ENCODE measurements around the gene STK24. TPM values are rescaled to one million over a fixed set of nuclear protein-coding genes. Genes with fewer than 3 reads are reported as not detected.

The STK24 gene
- total RNA-seq, 3 donors from 2014 or later = 135 to 152 (median 142) TPM

DNA sequence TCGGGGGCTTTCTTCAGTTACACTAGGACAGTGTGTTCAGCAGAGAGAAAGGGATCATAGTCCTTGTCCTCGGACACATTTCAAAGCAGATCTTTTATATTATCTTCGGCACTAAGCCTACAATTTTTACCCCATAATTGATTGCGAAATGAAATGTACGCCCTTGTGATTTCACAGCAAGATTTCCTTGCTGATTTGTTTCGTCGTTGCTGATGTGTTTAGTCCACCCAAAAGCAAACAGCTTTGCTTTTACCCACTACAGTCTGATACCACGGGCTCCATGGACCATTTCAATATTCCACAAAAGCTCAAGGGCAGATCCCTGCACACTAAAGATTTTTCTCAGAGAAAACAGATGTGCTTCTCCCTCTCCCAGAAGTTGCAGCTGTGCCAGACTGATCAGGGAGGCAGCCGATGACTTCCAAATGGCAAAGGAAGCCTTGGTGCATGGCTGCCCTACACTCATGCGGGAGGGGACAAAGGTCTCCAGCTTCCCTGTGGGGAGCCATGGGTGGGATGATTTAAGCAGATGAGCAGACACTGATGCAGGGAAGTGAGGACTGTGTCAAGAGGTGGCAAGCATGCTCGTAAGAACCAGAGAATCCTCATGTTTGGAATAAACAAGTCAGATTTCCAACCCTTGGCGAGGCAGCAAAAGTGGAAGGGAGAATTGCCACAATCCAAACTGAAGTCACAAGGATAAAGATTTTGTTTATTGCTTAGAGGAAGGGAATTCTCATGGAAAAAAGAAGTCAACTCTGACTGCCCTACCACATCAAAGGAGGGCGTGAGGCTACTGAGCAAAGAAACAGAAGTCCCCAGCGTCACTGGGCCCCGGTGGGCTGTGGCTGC lies 81.1 kb downstream of the STK24 start:
- Mint-ChIP-seq H3K4me1 (ENCODE audit: low read depth) (peaks cover 60% of the 10 kb centered on the region), H3K36me3 (ENCODE audit: insufficient read depth) (peaks cover 13% of the 10 kb centered on the region), H3K27me3 (ENCODE audit: low read depth) (no peaks in the 10 kb centered on the region)

DNA sequence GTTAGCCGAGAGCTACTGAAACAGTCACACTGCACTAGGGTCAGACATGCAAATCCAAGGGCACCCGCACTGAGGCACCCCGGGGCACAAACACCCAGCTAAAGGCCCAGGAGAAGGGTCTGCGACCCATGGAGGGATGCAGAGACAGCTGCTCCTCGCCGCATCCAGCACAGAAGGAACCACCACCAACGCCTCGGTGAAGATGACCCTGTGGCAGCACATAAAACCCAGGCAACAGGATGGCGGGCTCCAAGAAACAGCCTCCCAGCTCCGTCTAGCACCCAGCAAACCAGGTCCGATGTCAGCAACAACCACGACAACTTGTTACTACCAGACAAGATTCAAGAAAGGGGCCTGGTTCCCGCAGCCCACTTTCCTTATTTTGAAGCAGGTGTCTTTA lies 82.1 kb downstream of the STK24 start:
- DNase-seq = no peak
- no peaks in the 10 kb centered on the region for H3K27me3 Mint-ChIP-seq (ENCODE audit: low read depth)
- H3K4me1 Mint-ChIP-seq (ENCODE audit: low read depth) = peaks cover 60% of the 10 kb centered on the region

More for the DNA sequence above, 81.1 kb downstream of the STK24 start:
- DNase-seq (no peak), ATAC-seq (no peak)
- no peaks in the 10 kb centered on the region for H3K9me3 Mint-ChIP-seq
- H3K4me3 Mint-ChIP-seq = no peak overlapping the region

DNA sequence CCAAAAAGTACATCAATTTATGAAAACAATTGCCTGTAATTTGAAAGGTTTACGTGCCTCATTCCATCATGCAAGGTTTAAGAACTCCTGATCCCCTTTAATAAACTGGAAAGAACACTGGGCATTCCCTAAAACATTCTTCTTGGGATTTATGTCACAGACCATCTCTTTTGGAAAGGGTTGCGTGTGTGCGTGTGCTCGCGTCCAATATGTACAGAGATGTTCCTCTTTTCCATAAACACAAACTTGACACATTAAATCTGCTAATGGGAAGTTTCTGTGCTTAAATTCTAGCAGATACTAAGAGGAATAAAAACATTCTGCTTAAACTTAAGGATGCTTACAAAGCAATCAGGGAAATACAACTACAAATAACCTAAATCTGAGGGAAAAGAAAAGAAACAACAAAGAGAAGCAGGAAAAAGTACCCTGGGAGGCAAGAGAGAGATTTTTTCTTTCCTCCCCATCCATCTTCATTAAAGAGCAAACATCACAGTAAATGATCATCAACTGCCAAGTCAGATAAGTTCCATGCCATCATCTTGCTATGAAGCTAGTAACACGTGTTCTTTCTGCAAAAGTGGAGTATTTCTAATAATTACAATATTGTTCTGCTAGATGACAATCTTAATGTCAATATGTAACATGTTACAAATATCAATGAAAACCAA lies 83.7 kb downstream of the STK24 start:
- Mint-ChIP-seq H3K4me3 (no peak overlapping the region), H3K27me3 (ENCODE audit: low read depth) (no peaks in the 10 kb centered on the region), H3K36me3 (ENCODE audit: insufficient read depth) (peaks cover 9% of the 10 kb centered on the region), H3K4me1 (ENCODE audit: low read depth) (peaks cover 74% of the 10 kb centered on the region), H3K9me3 (no peaks in the 10 kb centered on the region)
- ATAC-seq = no peak
- DNase-seq = no peak

More for the DNA sequence above, 82.1 kb downstream of the STK24 start:
- peaks cover 12% of the 10 kb centered on the region for H3K36me3 Mint-ChIP-seq (ENCODE audit: insufficient read depth)
- no peak for ATAC-seq
- H3K9me3 Mint-ChIP-seq = no peaks in the 10 kb centered on the region
- H3K4me3 Mint-ChIP-seq = no peak overlapping the region

DNA sequence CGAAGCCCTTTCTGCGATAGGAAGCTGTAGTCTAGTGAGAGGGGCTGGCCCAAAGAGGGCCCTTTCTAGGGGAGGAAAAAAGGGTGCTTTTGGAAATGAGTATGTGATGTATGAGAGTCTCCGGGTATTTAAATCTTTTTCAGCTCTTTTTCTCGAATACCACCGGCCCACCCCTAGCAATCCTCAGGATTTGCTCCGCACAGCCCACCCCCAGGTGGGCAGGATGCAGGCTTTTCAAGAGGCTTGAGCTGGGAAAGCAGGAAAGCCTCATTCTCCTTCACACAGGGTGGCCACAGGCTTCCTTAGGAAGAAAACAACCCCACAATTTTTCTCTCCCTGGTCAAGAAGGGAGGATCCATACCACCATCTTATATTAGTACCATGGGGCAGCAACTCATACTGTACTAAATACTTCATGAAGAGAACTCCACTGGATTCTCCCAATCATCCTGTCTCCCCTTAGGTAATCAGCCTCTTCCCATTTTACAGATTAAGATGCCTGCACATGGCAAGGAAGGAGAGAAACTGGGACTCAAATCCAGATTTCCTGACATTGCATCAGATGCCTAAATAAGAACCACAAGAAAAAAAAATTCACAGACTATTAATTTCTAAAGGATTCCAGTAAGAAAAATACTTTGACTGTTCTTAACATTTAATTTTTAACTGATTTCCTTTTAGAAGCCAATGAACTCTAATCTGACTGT lies 84.4 kb downstream of the STK24 start:
- DNase-seq (no peak), ATAC-seq (no peak)
- H3K4me3 Mint-ChIP-seq = no peak overlapping the region
- no peaks in the 10 kb centered on the region for H3K27me3 Mint-ChIP-seq (ENCODE audit: low read depth)
- H3K36me3 Mint-ChIP-seq (ENCODE audit: insufficient read depth) = peaks cover 8% of the 10 kb centered on the region
- H3K4me1 Mint-ChIP-seq (ENCODE audit: low read depth) = peaks cover 74% of the 10 kb centered on the region
- H3K9me3 Mint-ChIP-seq = no peaks in the 10 kb centered on the region

DNA sequence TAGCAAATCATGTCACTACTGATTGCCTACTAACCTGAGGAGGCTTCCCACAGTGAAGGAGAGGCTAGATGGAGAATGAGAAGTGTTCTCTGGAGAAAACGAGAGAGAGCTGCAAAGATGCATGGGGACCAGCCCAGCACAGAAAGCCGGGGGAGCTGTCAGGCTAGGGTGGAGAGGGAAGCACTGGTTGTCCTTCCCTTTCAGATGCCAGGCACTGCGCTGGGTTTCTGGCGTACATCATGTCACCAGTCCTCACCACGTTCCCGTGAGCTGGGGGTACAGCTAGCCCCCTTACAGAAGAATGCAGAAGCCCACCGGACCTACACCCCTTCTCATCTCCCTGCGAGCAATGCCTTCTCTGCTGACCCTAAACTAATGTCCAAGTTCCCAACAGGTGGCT lies 86.0 kb downstream of the STK24 start:
- H3K27me3 Mint-ChIP-seq (ENCODE audit: low read depth) = no peaks in the 10 kb centered on the region
- no peak overlapping the region for H3K4me3 Mint-ChIP-seq
- peaks cover 75% of the 10 kb centered on the region for H3K4me1 Mint-ChIP-seq (ENCODE audit: low read depth)
- no peak for DNase-seq
- no peaks in the 10 kb centered on the region for H3K9me3 Mint-ChIP-seq
- peaks cover 9% of the 10 kb centered on the region for H3K36me3 Mint-ChIP-seq (ENCODE audit: insufficient read depth)
- no peak for ATAC-seq

DNA sequence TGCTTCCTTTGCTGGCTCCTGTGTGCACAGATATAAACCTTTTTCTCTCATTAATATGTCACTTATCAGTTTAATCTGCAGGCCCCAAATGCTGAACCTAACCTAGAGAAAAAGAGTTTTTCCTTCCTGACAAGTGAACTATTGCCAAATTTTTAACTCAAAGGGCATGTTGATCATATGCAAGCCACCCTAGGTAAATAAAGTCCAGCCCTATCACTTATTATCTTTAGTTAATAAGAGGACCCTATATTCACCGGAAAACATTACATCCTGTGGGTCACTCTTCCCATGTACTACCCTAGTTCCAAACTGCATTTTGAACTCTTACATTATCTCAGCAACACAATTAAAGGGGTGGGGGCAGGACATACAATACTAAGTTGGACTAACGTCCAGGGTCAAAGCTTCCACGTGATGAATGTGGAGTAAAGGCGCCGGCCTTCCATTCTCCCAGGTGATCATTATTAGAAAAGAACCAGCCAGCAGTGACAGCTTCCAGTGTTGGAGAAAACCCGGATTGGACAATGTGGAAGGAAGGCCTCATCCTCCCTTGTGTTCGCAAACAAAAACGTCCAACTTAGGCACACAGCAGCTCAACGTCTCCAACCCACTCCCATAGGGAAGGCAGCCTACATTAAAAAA lies 86.6 kb downstream of the STK24 start:
- Mint-ChIP-seq H3K27me3 (ENCODE audit: low read depth) (no peaks in the 10 kb centered on the region), H3K9me3 (no peaks in the 10 kb centered on the region), H3K36me3 (ENCODE audit: insufficient read depth) (peaks cover 9% of the 10 kb centered on the region), H3K4me1 (ENCODE audit: low read depth) (peaks cover 80% of the 10 kb centered on the region), H3K4me3 (no peak overlapping the region)
- ATAC-seq (no peak), DNase-seq (no peak)

DNA sequence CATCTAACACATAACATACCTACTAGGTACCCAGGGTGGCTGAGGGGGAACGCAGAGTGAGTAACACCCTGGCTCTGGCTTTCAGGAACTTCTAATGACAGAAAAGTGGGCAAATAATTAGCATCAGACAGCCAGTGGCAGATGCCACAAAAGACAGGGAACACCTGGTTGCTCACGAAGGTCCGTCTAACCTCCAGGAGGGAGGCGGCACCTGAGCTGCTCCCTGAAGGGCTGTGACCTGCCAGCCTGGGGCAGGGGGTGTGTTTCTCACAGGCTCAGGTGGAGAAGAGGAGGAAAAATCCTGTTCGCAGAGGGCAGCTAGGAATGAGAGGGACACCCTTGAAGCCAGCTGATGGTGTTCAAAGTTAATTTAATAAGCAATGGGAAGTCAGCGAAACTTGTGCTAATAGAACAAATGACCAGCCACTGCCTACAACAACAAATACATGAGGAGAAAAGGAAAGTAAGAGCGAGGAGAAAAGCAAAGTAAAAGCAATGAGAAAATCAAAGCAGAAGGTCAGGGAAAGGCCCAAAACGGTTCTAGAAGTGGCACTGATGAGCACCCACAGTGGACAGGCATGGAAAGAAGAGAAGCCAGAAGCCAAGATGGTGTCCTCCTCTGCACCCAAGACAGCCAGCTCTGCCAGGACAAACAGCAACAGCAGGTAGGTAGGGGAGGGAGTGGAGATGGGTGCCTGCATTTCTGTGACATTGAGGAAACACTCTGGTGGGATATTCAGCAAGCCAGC lies 87.3 kb downstream of the STK24 start:
- Mint-ChIP-seq H3K27me3 (ENCODE audit: low read depth) (no peaks in the 10 kb centered on the region), H3K4me3 (no peak overlapping the region), H3K4me1 (ENCODE audit: low read depth) (peaks cover 84% of the 10 kb centered on the region), H3K9me3 (no peaks in the 10 kb centered on the region), H3K36me3 (ENCODE audit: insufficient read depth) (peaks cover 14% of the 10 kb centered on the region)
- ATAC-seq = no peak
- no peak for DNase-seq

DNA sequence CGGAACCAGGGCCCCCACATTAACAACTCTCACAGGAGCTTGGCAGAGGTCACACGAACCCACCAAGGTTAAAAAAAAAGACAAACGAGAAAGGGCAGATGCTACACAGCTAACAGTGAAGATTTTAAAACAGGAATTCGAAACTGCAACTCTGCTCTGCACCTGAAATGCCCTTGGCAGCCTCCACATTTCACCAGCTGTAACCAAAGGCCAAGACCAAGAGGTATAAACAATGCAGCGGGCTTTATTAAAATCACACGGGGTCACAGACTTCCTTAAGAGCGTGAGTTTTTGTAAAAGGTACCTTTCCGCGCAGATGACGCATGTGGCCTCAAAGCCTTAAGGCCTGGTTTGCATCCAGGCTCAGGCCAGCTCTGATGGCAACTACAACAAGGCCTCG lies 88.2 kb downstream of the STK24 start:
- H3K9me3 Mint-ChIP-seq = no peaks in the 10 kb centered on the region
- DNase-seq (no peak), ATAC-seq (no peak)
- H3K27me3 Mint-ChIP-seq (ENCODE audit: low read depth) = no peaks in the 10 kb centered on the region
- peaks cover 91% of the 10 kb centered on the region for H3K4me1 Mint-ChIP-seq (ENCODE audit: low read depth)
- H3K4me3 Mint-ChIP-seq = no peak overlapping the region
- peaks cover 12% of the 10 kb centered on the region for H3K36me3 Mint-ChIP-seq (ENCODE audit: insufficient read depth)

DNA sequence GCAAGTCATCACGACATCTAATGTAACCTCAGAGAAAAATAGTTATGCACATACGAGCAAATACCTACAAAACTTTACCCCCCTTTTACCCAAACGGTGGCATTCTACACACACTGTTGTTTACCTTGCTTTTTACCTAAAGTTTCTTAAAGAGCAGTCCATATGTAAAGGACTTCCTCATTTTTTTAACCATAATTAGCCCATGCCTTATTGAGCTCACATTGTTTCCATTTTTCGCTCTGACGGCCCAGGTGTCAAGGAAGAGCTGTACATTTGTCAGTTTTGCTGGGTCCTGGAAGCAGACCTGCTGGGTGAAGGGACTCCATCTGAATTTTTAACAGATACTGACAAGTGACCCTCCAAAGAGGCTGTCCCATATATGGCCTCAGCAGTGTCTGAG lies 89.4 kb downstream of the STK24 start:
- no peaks in the 10 kb centered on the region for H3K9me3 Mint-ChIP-seq
- DNase-seq = no peak
- no peaks in the 10 kb centered on the region for H3K27me3 Mint-ChIP-seq (ENCODE audit: low read depth)
- peaks cover 12% of the 10 kb centered on the region for H3K36me3 Mint-ChIP-seq (ENCODE audit: insufficient read depth)
- no peak for ATAC-seq
- H3K4me1 Mint-ChIP-seq (ENCODE audit: low read depth) = peaks cover 93% of the 10 kb centered on the region
- no peak overlapping the region for H3K4me3 Mint-ChIP-seq

DNA sequence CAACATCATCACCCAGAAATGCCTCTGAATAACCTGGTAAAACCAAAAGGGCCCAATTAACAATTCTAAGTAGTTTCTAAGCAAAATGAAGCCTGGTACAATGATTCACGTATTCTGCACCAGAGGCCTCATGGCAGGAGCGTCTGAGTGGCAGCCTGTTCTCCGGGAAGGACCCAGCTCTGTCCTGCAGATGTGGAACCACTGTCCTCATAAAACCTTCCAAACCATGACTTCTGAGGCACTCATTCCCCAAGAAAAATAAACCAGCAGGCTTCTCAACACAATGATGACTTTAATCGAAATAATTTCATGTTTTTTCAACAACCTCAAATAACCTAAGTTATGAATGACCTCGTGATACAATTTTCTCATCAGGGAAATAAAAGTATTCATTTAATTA lies 89.9 kb downstream of the STK24 start:
- H3K9me3 Mint-ChIP-seq = no peaks in the 10 kb centered on the region
- no peak for ATAC-seq

DNA sequence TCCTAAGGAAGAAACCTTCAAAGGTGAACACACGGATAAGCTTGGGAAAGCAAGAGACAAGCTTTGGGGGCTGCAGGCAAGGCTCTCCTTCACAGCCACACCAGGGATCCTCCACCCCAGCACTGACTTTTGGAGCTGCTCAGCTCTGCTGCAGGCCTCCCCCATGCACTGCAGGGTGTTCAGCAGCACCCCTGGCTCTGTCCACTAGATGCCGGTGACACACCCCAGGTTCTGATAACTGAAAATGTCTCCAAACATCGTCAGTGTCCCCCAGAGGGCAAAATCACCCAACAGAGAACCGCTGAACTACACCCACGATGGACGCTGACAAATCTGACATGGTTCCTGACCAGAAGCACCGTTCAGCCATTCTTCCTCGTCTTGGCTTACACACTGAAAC lies 90.5 kb downstream of the STK24 start:
- Mint-ChIP-seq H3K4me1 (ENCODE audit: low read depth) (peaks cover 95% of the 10 kb centered on the region), H3K9me3 (no peaks in the 10 kb centered on the region), H3K4me3 (no peak overlapping the region), H3K36me3 (ENCODE audit: insufficient read depth) (peaks cover 15% of the 10 kb centered on the region), H3K27me3 (ENCODE audit: low read depth) (no peaks in the 10 kb centered on the region)
- ATAC-seq = no peak
- DNase-seq = no peak

More for the DNA sequence above, 89.9 kb downstream of the STK24 start:
- no peak for DNase-seq
- Mint-ChIP-seq H3K4me1 (ENCODE audit: low read depth) (peaks cover 93% of the 10 kb centered on the region), H3K27me3 (ENCODE audit: low read depth) (no peaks in the 10 kb centered on the region), H3K4me3 (no peak overlapping the region), H3K36me3 (ENCODE audit: insufficient read depth) (peaks cover 12% of the 10 kb centered on the region)

DNA sequence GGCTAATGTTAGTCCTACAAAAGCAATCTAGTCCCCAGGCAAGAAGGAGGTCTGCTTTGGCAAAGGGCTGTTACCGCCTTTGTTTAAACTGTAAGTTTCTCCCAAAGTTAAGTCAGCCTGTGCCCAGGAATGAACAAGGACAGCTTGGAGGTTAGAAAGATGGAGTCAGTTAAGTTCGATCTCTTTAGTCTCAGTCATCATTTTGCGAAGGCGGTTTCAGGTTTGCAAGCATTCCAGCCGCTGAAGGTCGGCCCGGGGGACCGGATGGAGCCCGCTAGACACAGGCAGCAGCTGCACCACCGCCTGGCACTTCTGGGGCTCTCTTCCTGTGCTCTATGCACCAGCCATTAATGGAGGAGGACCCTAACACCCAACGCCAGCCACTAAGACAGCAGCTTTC lies 91.3 kb downstream of the STK24 start:
- Mint-ChIP-seq H3K27me3 (ENCODE audit: low read depth) (no peaks in the 10 kb centered on the region), H3K4me1 (ENCODE audit: low read depth) (peaks cover 94% of the 10 kb centered on the region), H3K4me3 (no peak overlapping the region), H3K9me3 (no peaks in the 10 kb centered on the region), H3K36me3 (ENCODE audit: insufficient read depth) (peaks cover 19% of the 10 kb centered on the region)
- ATAC-seq (no peak), DNase-seq (no peak)

DNA sequence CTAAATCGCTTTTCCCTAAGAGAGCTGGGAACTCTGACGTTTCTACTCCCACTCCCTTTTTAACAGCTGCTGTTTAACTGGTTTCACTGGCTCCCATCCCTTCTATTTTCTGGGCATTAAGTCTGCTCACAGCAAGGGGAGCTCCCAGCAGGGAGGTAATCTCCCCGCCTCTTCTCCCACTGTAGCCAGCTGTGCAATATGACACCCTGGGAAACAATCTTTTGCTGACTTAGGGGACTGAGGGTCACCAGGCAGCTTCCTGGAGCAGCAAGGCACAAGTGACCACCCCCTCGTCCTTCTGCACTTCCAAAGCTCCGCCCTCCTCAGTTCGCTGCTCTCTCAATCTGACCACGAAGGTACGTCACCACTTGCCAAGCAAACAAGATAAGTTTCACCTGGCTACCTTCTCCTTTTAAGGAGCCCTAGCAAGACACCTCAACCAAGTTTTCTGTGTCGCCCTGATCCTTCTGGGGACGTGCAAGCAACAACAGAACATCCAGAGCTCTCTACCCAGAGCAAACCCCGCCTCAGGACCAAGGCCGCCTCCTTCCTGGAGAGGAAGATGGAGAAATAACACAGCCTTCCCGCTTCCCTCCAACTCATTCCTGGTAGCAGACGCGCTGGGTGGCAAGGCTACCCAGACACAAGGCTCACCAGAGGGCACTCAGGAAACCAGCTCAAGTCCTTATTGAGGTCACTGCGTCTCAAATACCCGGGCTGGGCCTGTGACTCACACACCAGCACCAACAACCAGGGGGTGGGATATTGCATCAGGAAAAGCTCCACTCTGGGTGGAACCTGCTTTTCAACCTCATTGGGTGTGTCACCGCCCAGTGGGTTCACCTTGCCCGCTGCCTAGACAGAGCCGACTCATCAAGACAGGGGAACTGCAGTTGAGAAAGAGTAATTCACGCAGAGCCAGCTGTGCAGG lies 92.4 kb downstream of the STK24 start:
- DNase-seq (peak; percentile 69), ATAC-seq (peak; percentile 63 to 75)
- H3K4me1 Mint-ChIP-seq (ENCODE audit: low read depth) = peaks cover 89% of the 10 kb centered on the region
- H3K36me3 Mint-ChIP-seq (ENCODE audit: insufficient read depth) = peaks cover 19% of the 10 kb centered on the region
- no peaks in the 10 kb centered on the region for H3K27me3 Mint-ChIP-seq (ENCODE audit: low read depth)
- no peaks in the 10 kb centered on the region for H3K9me3 Mint-ChIP-seq
- H3K4me3 Mint-ChIP-seq = peak overlapping the region; percentile 47

All from activated T-cell treated with anti-CD3 and anti-CD28 coated beads, Interleukin-2, amount 50 U/mL, for 4 hours (primary cell).